Bronchial epithelial cell (primary cell): Measurements from ENCODE around the gene BCAN. TPM values are rescaled to one million over a fixed set of nuclear protein-coding genes. Genes with fewer than 3 reads are reported as not detected.

Experiments
- DNase-seq: peaks from one replicate; pipeline ENCODE4 v3.0.0-alpha.2; 2010; ENCODE audit warnings: low read depth
- FAIRE-seq: peaks from 2 replicates; lab custom pipeline; 2011; peaks lifted over from hg19 to GRCh38; lab: Jason Lieb, UNC
- H3K27me3 ChIP-seq: 2 replicates; pipeline ENCODE4 v1.5.1; 2011; ENCODE audit warnings: low read length; ENCODE audit not compliant: control insufficient read depth, insufficient read depth
- H3K36me3 ChIP-seq: 2 replicates; pipeline ENCODE4 v1.5.1; 2011; ENCODE audit warnings: low read length; ENCODE audit not compliant: control insufficient read depth, insufficient read depth
- H3K4me3 ChIP-seq: 2 replicates; pipeline ENCODE4 v1.5.1; 2011; ENCODE audit warnings: mild to moderate bottlenecking, low read depth, low read length, control low read depth
- CTCF ChIP-seq: IDR thresholded peaks from 2 replicates; pipeline ENCODE4 v1.5.1; 2011; ENCODE audit warnings: mild to moderate bottlenecking, moderate library complexity, low read length, control low read depth, inconsistent platforms; ENCODE audit not compliant: insufficient read depth, severe bottlenecking
- total RNA-seq: library from RNA; depleted of rRNA; stranded (reverse); fragments of >200 nt; gene quantifications from 2 replicates; pipeline ENCODE4 v1.2.1, GENCODE V29; 2014

BCAN gene
- total RNA-seq, 1 donor from 2014 or later: not detected

GRCh38 chr1:156697481-156697880 is 55.6 kb downstream of the BCAN start:
- no peak for DNase-seq
- H3K27me3 ChIP-seq: no peaks in the 10 kb centered on the region
- FAIRE-seq: no peak
- no peak for TF ChIP-seq CTCF
- H3K36me3 ChIP-seq: peaks cover 19% of the 10 kb centered on the region
- H3K4me3 ChIP-seq: no peak overlapping the region

- Histone ChIP-seq H3K4me3 (no peak overlapping the region), H3K27me3 (no peaks in the 10 kb centered on the region), H3K36me3 (peaks cover 21% of the 10 kb centered on the region)
- FAIRE-seq (no peak), DNase-seq (no peak)
- TF ChIP-seq CTCF: no peak
These were observed 57.1 kb downstream of the BCAN start for GRCh38 chr1:156698995-156699394.

- TF ChIP-seq CTCF: no peak
- DNase-seq: no peak
- Histone ChIP-seq H3K27me3 (no peaks in the 10 kb centered on the region), H3K36me3 (peaks cover 21% of the 10 kb centered on the region), H3K4me3 (no peak overlapping the region)
- FAIRE-seq: no peak
These were observed 59.0 kb downstream of the BCAN start for GRCh38 chr1:156700736-156701531.

GRCh38 chr1:156703336-156703735 is 61.4 kb downstream of the BCAN start:
- no peaks in the 10 kb centered on the region for H3K27me3 ChIP-seq
- peak overlapping the region; percentile 60 for H3K4me3 ChIP-seq
- no peak for DNase-seq
- no peak for TF ChIP-seq CTCF
- FAIRE-seq: no peak
- H3K36me3 ChIP-seq: peaks cover 21% of the 10 kb centered on the region

GRCh38 chr1:156703741-156704140 is 61.8 kb downstream of the BCAN start:
- TF ChIP-seq CTCF: no peak
- H3K4me3 ChIP-seq: peak overlapping the region; percentile 60
- no peak for FAIRE-seq
- no peaks in the 10 kb centered on the region for H3K27me3 ChIP-seq
- DNase-seq: no peak
- H3K36me3 ChIP-seq: peaks cover 21% of the 10 kb centered on the region
